ENCODE results near the gene NLN. TPM values are rescaled to one million over a fixed set of nuclear protein-coding genes. Genes with fewer than 3 reads are reported as not detected.
A peak's percentile ranks its signal among the peaks of the same experiment; 100 is the strongest.
"Not testable (repeated sequence)": the region's sequence is repeated elsewhere in the genome, so short reads cannot be mapped to it uniquely, and the experiment has no call there.

The NLN gene
- total and polyA plus RNA-seq, 7 experiments from 2014 or later: 2.5 to 11.9 (median 3.6) TPM

DNA sequence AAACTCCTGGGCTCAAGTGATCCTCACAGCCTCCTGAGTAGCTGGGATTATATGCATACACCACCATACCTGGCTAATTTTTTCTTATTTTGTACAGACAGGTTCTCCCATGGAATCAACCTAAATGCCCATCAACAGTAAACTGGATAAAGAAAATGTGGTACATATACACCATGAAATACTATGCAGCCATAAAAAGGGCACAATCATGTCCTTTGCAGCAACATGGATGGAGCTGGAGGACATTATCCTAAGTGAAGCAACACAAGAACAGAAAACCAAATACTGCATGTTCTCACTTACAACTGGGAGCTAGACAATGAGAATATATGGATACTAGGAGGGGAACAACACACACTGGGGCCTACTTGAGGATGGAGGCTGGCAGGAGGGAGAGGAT lies 117.2 kb downstream of the NLN start:
- H3K9me3 Mint-ChIP-seq; H3K27ac ChIP-seq (ENCODE audit: low read depth, low read length); H3K4me1 Mint-ChIP-seq; POLR2A ChIA-PET; H3K4me1 ChIP-seq (ENCODE audit: control insufficient read depth in 2 of 2, insufficient read depth in 2 of 2, low read length in 2 of 2); H3K36me3 ChIP-seq (ENCODE audit: control insufficient read depth in 2 of 3, insufficient read depth in 3 of 3, low read length in 3 of 3); H3K4me3 ChIP-seq (ENCODE audit: low read length); CTCF ChIA-PET; H3K27me3 ChIP-seq (ENCODE audit: control insufficient read depth in 2 of 2, insufficient read depth in 2 of 2, low read length in 2 of 2); DNase-seq; H3K36me3 Mint-ChIP-seq; H3K27me3 Mint-ChIP-seq; H3K9me3 ChIP-seq (ENCODE audit: control insufficient read depth in 2 of 3, low read length in 3 of 3); ATAC-seq; intact Hi-C loops (cut with micrococcal nuclease): not testable (repeated sequence)
- Mint-ChIP-seq H3K27ac (peak overlapping the region in 1 of 9 donors; percentile 16), H3K4me3 (peak overlapping the region in 1 of 10 donors; percentile 43)

DNA sequence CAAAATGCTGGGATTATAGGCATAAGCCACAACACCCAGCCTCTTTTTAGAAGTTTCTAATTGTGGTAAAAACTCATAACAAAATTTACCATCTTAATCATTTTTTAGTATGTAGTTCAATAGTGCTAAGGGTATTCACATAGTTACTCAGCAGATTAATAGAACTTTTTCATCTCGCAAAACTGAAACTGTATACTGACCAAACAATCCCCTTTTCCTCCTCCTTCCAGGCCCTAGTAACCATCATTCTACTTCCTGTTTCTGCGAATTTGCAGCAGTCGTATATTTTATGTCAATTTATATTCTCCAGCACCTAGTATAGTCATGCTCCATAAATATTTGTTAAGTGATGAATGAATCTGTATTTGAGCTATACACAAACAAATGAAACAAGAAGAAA lies 118.1 kb downstream of the NLN start:
- no peaks in the 10 kb centered on the region for H3K36me3 ChIP-seq (ENCODE audit: control insufficient read depth in 2 of 3, insufficient read depth in 3 of 3, low read length in 3 of 3)
- H3K4me3 ChIP-seq (ENCODE audit: low read length): no peak overlapping the region
- Mint-ChIP-seq H3K27me3 (no peaks in the 10 kb centered on the region), H3K27ac (peak overlapping the region in 5 of 9 donors; percentile 5 to 43 (median 18)), H3K4me1 (peaks cover 0 to 7% (median 4%) of the 10 kb centered on the region in 7 donors), H3K9me3 (peaks cover 0 to 8% (median 0%) of the 10 kb centered on the region in 11 donors), H3K4me3 (no peak overlapping the region), H3K36me3 (peaks cover 0 to 3% (median 0%) of the 10 kb centered on the region in 5 donors)
- no peaks in the 10 kb centered on the region for H3K27me3 ChIP-seq (ENCODE audit: control insufficient read depth in 2 of 2, insufficient read depth in 2 of 2, low read length in 2 of 2)
- ATAC-seq: no peak
- no peak for DNase-seq
- H3K27ac ChIP-seq (ENCODE audit: low read depth, low read length): no peak overlapping the region
- intact Hi-C loops (cut with micrococcal nuclease): no loop called here
- ChIA-PET POLR2A (interaction anchor here (0.6 kb wide), 1 partner anchor 35 kb away, joined by 3 read pairs; no protein-coding TSS in a partner anchor), CTCF (no interaction called here)
- no peaks in the 10 kb centered on the region for H3K9me3 ChIP-seq (ENCODE audit: control insufficient read depth in 2 of 3, low read length in 3 of 3)
- no peaks in the 10 kb centered on the region for H3K4me1 ChIP-seq (ENCODE audit: control insufficient read depth in 2 of 2, insufficient read depth in 2 of 2, low read length in 2 of 2)

DNA sequence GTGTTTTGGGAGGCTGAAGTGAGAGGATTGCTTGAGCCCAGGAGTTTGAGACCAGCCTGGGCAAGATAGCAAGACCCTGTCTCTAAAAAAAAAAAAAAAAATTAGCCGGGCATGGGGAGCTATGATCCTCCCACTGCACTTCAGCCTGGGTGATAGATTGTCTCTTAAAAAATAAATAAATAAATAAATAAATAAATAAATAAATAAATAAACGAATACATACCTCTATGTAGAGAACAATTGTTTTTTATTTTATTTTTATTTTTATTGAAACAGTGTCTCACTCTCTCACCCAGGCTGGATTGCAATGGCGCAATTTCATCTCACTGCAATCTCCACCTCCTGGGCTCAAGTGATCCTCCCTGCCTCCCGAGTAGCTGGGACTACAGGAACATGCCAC lies 122.8 kb downstream of the NLN start:
- CTCF ChIA-PET; H3K4me3 ChIP-seq (ENCODE audit: low read length); H3K27me3 ChIP-seq (ENCODE audit: control insufficient read depth in 2 of 2, insufficient read depth in 2 of 2, low read length in 2 of 2); intact Hi-C loops (cut with micrococcal nuclease); H3K36me3 ChIP-seq (ENCODE audit: control insufficient read depth in 2 of 3, insufficient read depth in 3 of 3, low read length in 3 of 3); H3K9me3 ChIP-seq (ENCODE audit: control insufficient read depth in 2 of 3, low read length in 3 of 3); H3K4me1 ChIP-seq (ENCODE audit: control insufficient read depth in 2 of 2, insufficient read depth in 2 of 2, low read length in 2 of 2); H3K9me3 Mint-ChIP-seq; DNase-seq; ATAC-seq; POLR2A ChIA-PET; H3K4me3 Mint-ChIP-seq; H3K4me1 Mint-ChIP-seq; H3K36me3 Mint-ChIP-seq; H3K27ac ChIP-seq (ENCODE audit: low read depth, low read length); H3K27ac Mint-ChIP-seq: not testable (repeated sequence)
- H3K27me3 Mint-ChIP-seq: peaks cover 0 to 10% (median 0%) of the 10 kb centered on the region in 5 donors

DNA sequence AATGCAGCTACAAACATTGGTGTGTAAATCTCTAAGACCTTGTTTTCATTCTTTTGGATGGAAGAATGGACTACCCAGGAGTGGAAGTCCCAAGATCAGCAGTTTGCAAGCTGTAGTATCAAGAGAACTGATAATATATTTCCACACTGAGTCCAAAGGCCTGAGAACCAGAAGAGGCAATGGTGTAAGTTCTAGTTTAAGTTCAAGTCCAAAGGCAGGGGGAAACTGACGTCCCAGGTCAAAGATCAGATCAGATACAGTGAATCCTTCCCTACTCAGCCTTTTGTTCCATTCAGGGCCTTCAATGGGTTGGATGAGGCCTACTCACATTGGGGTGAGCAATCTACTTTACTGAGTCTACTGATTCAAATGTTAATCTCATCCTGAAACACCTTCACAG lies 124.1 kb downstream of the NLN start:
- no peak overlapping the region for H3K4me3 Mint-ChIP-seq
- ATAC-seq (no peak), DNase-seq (no peak)
- peaks cover 0 to 9% (median 5%) of the 10 kb centered on the region in 11 donors for H3K9me3 Mint-ChIP-seq
- peaks cover 0 to 8% (median 0%) of the 10 kb centered on the region in 7 donors for H3K4me1 Mint-ChIP-seq
- CTCF ChIA-PET: no interaction called here
- peaks cover 0 to 4% (median 0%) of the 10 kb centered on the region in 5 donors for H3K36me3 Mint-ChIP-seq
- Histone ChIP-seq H3K4me3 (ENCODE audit: low read length) (no peak overlapping the region), H3K4me1 (ENCODE audit: control insufficient read depth in 2 of 2, insufficient read depth in 2 of 2, low read length in 2 of 2) (no peaks in the 10 kb centered on the region), H3K36me3 (ENCODE audit: control insufficient read depth in 2 of 3, insufficient read depth in 3 of 3, low read length in 3 of 3) (no peaks in the 10 kb centered on the region), H3K27me3 (ENCODE audit: control insufficient read depth in 2 of 2, insufficient read depth in 2 of 2, low read length in 2 of 2) (no peaks in the 10 kb centered on the region), H3K9me3 (ENCODE audit: control insufficient read depth in 2 of 3, low read length in 3 of 3) (no peaks in the 10 kb centered on the region), H3K27ac (ENCODE audit: low read depth, low read length) (no peak overlapping the region)
- POLR2A ChIA-PET: no interaction called here
- no peak overlapping the region for H3K27ac Mint-ChIP-seq
- H3K27me3 Mint-ChIP-seq: peaks cover 0 to 16% (median 0%) of the 10 kb centered on the region in 5 donors
- intact Hi-C loops (cut with micrococcal nuclease): no loop called here

DNA sequence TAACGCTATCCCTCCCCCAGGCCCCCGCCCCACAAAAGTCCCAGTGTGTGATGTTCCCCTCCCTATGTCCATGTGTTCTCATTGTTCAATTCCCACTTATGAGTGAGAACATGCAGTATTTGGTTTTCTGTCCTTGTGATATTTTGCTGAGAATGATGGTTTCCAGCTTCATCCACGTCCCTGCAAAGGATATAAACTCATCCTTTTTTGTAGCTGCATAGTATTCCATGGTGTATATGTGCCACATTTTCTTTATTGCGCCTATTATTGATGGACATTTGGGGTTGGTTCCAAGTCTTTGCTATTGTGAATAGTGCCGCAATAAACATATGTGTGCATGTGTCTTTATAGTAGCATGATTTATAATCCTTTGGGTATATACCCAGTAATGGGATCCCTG lies 125.0 kb downstream of the NLN start:
- H3K36me3 Mint-ChIP-seq; H3K27ac Mint-ChIP-seq; DNase-seq; CTCF ChIA-PET; H3K27me3 ChIP-seq (ENCODE audit: control insufficient read depth in 2 of 2, insufficient read depth in 2 of 2, low read length in 2 of 2); H3K36me3 ChIP-seq (ENCODE audit: control insufficient read depth in 2 of 3, insufficient read depth in 3 of 3, low read length in 3 of 3); H3K4me1 Mint-ChIP-seq; H3K4me3 Mint-ChIP-seq; H3K4me3 ChIP-seq (ENCODE audit: low read length); intact Hi-C loops (cut with micrococcal nuclease); H3K9me3 ChIP-seq (ENCODE audit: control insufficient read depth in 2 of 3, low read length in 3 of 3); H3K27ac ChIP-seq (ENCODE audit: low read depth, low read length); H3K4me1 ChIP-seq (ENCODE audit: control insufficient read depth in 2 of 2, insufficient read depth in 2 of 2, low read length in 2 of 2); ATAC-seq; POLR2A ChIA-PET: not testable (repeated sequence)
- H3K27me3 Mint-ChIP-seq: peaks cover 0 to 21% (median 0%) of the 10 kb centered on the region in 5 donors
- peaks cover 0 to 16% (median 10%) of the 10 kb centered on the region in 11 donors for H3K9me3 Mint-ChIP-seq

DNA sequence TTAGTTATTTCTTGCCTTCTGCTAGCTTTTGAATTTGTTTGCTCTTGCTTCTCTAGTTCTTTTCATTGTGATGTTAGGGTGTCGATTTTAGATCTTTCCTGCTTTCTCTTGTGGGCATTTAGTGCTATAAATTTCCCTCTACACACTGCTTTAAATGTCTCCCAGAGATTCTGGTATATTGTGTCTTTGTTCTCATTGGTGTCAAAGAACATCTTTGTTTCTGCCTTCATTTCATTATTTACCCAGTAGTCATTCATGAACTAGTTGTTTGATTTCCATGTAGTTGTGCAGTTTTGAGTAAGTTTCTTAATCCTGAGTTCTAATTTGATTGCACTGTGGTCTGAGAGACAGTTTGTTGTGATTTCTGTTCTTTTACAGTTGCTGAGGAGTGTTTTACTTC lies 127.9 kb downstream of the NLN start:
- not testable (repeated sequence) for H3K27ac Mint-ChIP-seq
- peaks cover 2 to 15% (median 6%) of the 10 kb centered on the region in 5 donors for H3K36me3 Mint-ChIP-seq

DNA sequence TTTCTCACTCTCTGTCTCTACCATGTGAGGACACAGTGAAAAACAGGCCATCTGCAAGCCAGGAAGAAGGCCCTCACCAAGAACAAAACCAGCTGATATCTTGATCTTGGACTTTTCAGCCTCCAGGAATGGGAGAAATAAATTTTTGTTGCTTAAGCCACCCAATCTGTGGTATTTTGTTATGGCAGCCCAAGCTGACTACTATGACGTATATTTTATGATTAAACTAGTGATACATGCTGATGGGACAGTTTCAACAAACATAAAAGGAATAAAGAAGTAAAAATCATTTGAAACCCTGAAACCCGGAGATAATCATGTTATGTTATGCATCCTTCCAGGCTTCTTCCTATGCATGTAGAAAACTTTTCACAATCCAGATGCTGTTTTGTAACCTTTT lies 132.9 kb downstream of the NLN start:
- ChIA-PET CTCF (no interaction called here), POLR2A (no interaction called here)
- Histone ChIP-seq H3K27me3 (ENCODE audit: control insufficient read depth in 2 of 2, insufficient read depth in 2 of 2, low read length in 2 of 2) (no peaks in the 10 kb centered on the region), H3K36me3 (ENCODE audit: control insufficient read depth in 2 of 3, insufficient read depth in 3 of 3, low read length in 3 of 3) (no peaks in the 10 kb centered on the region), H3K4me3 (ENCODE audit: low read length) (no peak overlapping the region), H3K4me1 (ENCODE audit: control insufficient read depth in 2 of 2, insufficient read depth in 2 of 2, low read length in 2 of 2) (no peaks in the 10 kb centered on the region), H3K9me3 (ENCODE audit: control insufficient read depth in 2 of 3, low read length in 3 of 3) (no peaks in the 10 kb centered on the region), H3K27ac (ENCODE audit: low read depth, low read length) (no peak overlapping the region)
- Mint-ChIP-seq H3K4me3 (no peak overlapping the region), H3K4me1 (peaks cover 0 to 16% (median 4%) of the 10 kb centered on the region in 7 donors), H3K36me3 (peaks cover 2 to 15% (median 6%) of the 10 kb centered on the region in 5 donors), H3K27me3 (peaks cover 0 to 9% (median 0%) of the 10 kb centered on the region in 5 donors), H3K27ac (no peak overlapping the region), H3K9me3 (peaks cover 2 to 19% (median 11%) of the 10 kb centered on the region in 11 donors)
- no peak for ATAC-seq
- intact Hi-C loops (cut with micrococcal nuclease): no loop called here
- no peak for DNase-seq

More for the DNA sequence above, 127.9 kb downstream of the NLN start:
- DNase-seq; POLR2A ChIA-PET; H3K4me3 ChIP-seq (ENCODE audit: low read length); ATAC-seq; H3K27me3 ChIP-seq (ENCODE audit: control insufficient read depth in 2 of 2, insufficient read depth in 2 of 2, low read length in 2 of 2); H3K4me3 Mint-ChIP-seq; intact Hi-C loops (cut with micrococcal nuclease); CTCF ChIA-PET; H3K4me1 ChIP-seq (ENCODE audit: control insufficient read depth in 2 of 2, insufficient read depth in 2 of 2, low read length in 2 of 2); H3K27ac ChIP-seq (ENCODE audit: low read depth, low read length); H3K9me3 ChIP-seq (ENCODE audit: control insufficient read depth in 2 of 3, low read length in 3 of 3); H3K36me3 ChIP-seq (ENCODE audit: control insufficient read depth in 2 of 3, insufficient read depth in 3 of 3, low read length in 3 of 3): not testable (repeated sequence)
- peaks cover 0 to 12% (median 5%) of the 10 kb centered on the region in 7 donors for H3K4me1 Mint-ChIP-seq
- H3K27me3 Mint-ChIP-seq: peaks cover 0 to 21% (median 0%) of the 10 kb centered on the region in 5 donors
- peaks cover 2 to 20% (median 12%) of the 10 kb centered on the region in 11 donors for H3K9me3 Mint-ChIP-seq
